GM19397 (cell line): ENCODE data around the gene THOC6.
A peak's percentile ranks its signal among the peaks of the same experiment; 100 is the strongest.

Experiments
- ATAC-seq: cut with Tn5 transposase; IDR thresholded peaks from one replicate; pipeline ENCODE4 v1.9.1; 2021; ENCODE audit warnings: mild to moderate bottlenecking, moderate library complexity; ENCODE audit not compliant: unreplicated experiment

Gene THOC6

GRCh38 chr16:3023669-3024478, at the start of gene THOC6, which contains the start of gene HCFC1R1:
Gene THOC6, plus strand, starts transcription at chr16:3024035. Its CDS starts 292 bp downstream, at chr16:3024327.
Gene HCFC1R1, minus strand, starts transcription at chr16:3023942. Its CDS starts 1 bp downstream, at chr16:3023941.
- ATAC-seq, result peak; percentile 71

GRCh38 chr16:2974319-2975056, 49.3 kb upstream of the THOC6 start:
- ATAC-seq, result no peak

GRCh38 chr16:2975161-2975795, 48.6 kb upstream of the THOC6 start:
- no peak for ATAC-seq

- no peak for ATAC-seq
Measured at GRCh38 chr16:2976201-2976600, 47.6 kb upstream of the THOC6 start.

GRCh38 chr16:2976673-2977072, 47.2 kb upstream of the THOC6 start:
- ATAC-seq, result no peak

- no peak for ATAC-seq
Measured at GRCh38 chr16:2977440-2977839, 46.4 kb upstream of the THOC6 start.

GRCh38 chr16:2979669-2980226, 44.1 kb upstream of the THOC6 start:
- ATAC-seq, result no peak

GRCh38 chr16:2980227-2981176, 43.3 kb upstream of the THOC6 start, which contains the start of gene PKMYT1:
Gene PKMYT1, minus strand, starts transcription at chr16:2980446. Its CDS starts 789 bp downstream, at chr16:2979657.
- ATAC-seq, result peak; percentile 85

- no peak for ATAC-seq
Measured at GRCh38 chr16:2981177-2981898, 42.5 kb upstream of the THOC6 start.

- no peak for ATAC-seq
Measured at GRCh38 chr16:2981899-2982250, 42.0 kb upstream of the THOC6 start.

- ATAC-seq, result no peak
Measured at GRCh38 chr16:2982402-2982801, 41.4 kb upstream of the THOC6 start.

- ATAC-seq, result no peak
Measured at GRCh38 chr16:2983706-2984136, 40.1 kb upstream of the THOC6 start.

GRCh38 chr16:2985462-2985861, 38.4 kb upstream of the THOC6 start:
- ATAC-seq, result no peak

- ATAC-seq, result no peak
Measured at GRCh38 chr16:2985893-2986355, 37.9 kb upstream of the THOC6 start.

GRCh38 chr16:2986623-2987188, 37.1 kb upstream of the THOC6 start:
- no peak for ATAC-seq

- no peak for ATAC-seq
Measured at GRCh38 chr16:2987286-2987685, 36.5 kb upstream of the THOC6 start.

- ATAC-seq, result no peak
Measured at GRCh38 chr16:2987833-2988232, 36.0 kb upstream of the THOC6 start.

- ATAC-seq, result no peak
Measured at GRCh38 chr16:2988590-2989099, 35.2 kb upstream of the THOC6 start.

- ATAC-seq, result no peak
Measured at GRCh38 chr16:2990891-2991290, 32.9 kb upstream of the THOC6 start.
